ENCODE results near the gene INPP5F. TPM values are rescaled to one million over a fixed set of nuclear protein-coding genes. Genes with fewer than 3 reads are reported as not detected.

INPP5F gene, protein sequence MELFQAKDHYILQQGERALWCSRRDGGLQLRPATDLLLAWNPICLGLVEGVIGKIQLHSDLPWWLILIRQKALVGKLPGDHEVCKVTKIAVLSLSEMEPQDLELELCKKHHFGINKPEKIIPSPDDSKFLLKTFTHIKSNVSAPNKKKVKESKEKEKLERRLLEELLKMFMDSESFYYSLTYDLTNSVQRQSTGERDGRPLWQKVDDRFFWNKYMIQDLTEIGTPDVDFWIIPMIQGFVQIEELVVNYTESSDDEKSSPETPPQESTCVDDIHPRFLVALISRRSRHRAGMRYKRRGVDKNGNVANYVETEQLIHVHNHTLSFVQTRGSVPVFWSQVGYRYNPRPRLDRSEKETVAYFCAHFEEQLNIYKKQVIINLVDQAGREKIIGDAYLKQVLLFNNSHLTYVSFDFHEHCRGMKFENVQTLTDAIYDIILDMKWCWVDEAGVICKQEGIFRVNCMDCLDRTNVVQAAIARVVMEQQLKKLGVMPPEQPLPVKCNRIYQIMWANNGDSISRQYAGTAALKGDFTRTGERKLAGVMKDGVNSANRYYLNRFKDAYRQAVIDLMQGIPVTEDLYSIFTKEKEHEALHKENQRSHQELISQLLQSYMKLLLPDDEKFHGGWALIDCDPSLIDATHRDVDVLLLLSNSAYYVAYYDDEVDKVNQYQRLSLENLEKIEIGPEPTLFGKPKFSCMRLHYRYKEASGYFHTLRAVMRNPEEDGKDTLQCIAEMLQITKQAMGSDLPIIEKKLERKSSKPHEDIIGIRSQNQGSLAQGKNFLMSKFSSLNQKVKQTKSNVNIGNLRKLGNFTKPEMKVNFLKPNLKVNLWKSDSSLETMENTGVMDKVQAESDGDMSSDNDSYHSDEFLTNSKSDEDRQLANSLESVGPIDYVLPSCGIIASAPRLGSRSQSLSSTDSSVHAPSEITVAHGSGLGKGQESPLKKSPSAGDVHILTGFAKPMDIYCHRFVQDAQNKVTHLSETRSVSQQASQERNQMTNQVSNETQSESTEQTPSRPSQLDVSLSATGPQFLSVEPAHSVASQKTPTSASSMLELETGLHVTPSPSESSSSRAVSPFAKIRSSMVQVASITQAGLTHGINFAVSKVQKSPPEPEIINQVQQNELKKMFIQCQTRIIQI
- polyA plus RNA-seq (ENCODE audit: insufficient read depth in 1 of 5, insufficient read length in 5 of 5, low replicate concordance in 1 of 5), result 10 to 100 TPM; 31.6 to 50.5 (median 40.6) TPM
- long read RNA-seq, donor 1, partial matches to known transcripts, result 0 of 3 reads
- long read RNA-seq, donor 1, other reads (novel, unspliced or antisense), result 0 of 3 reads
- long read RNA-seq, donor 2, full-length matches to known transcripts, result 6 of 6 reads
- long read RNA-seq, donor 2, partial matches to known transcripts, result 0 of 6 reads
- long read RNA-seq, donor 2, other reads (novel, unspliced or antisense), result 0 of 6 reads
- long read RNA-seq, donor 3, partial matches to known transcripts, result 0 of 3 reads
- long read RNA-seq, donor 3, other reads (novel, unspliced or antisense), result 0 of 3 reads
- long read RNA-seq, donor 4, partial matches to known transcripts, result 0 of 3 reads
- long read RNA-seq, donor 4, other reads (novel, unspliced or antisense), result 0 of 3 reads
- long read RNA-seq, donor 5, transcript INPP5F-202 (6 exons, 3,704 nt), result major isoform, 6 of 7 reads
- long read RNA-seq, donor 5, partial matches to known transcripts, result 0 of 7 reads
- long read RNA-seq, donor 5, other reads (novel, unspliced or antisense), result 0 of 7 reads
- long read RNA-seq, donor 6, full-length matches to known transcripts, result 2 of 2 reads
- long read RNA-seq, donor 6, partial matches to known transcripts, result 0 of 2 reads
- long read RNA-seq, donor 6, other reads (novel, unspliced or antisense), result 0 of 2 reads
- long read RNA-seq, donor 7, transcript INPP5F-202 (6 exons, 3,704 nt), result major isoform, 5 of 51 reads
- long read RNA-seq, donor 7, partial matches to known transcripts, result 21 of 51 reads
- long read RNA-seq, donor 7, other reads (novel, unspliced or antisense), result 25 of 51 reads
- long read RNA-seq, donor 8, partial matches to known transcripts, result 0 of 4 reads
- long read RNA-seq, donor 8, other reads (novel, unspliced or antisense), result 0 of 4 reads

DNA sequence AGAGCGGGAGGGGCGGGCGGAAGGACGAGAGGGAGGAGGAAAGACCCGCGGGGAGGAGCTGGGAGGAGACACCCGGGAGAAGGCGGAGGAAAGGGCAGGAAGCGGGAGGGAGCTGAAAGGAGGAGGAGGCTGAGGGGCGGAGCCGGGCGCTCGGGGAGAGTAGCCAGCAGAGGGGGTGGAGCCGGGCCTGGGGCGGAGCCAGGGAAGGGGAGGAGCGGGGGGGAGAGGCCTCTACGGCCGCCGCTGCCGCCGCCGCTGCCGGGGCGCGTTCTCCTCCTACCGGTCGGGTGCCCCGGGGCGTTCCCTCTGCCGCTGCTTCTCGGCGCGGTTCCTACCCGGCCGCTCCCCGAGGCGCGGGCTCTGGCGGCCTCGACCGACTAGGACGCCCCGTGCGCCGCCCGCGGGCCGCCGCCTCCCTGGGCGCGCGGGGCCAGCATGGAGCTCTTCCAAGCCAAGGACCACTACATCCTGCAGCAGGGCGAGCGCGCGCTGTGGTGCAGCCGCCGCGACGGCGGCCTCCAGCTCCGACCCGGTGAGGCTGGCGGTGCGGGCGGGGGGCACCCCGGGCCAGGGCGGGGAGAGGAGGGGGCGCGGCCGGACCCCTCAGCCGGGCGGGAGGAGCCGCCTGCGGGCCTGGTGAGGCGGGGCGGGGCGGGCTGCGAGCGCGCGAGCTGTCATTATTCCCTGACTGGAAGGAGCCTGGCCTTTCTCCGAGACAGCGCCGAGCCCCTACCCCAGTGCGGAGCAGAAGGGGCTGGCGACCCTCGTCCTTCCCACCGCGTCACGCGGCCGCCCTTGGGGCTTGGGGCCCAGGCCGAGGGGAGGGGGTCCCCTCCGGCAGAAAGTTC, at the start of gene INPP5F:
Gene INPP5F, plus strand, starts transcription at position 223 of the 848 bp plus-strand sequence. Its CDS starts 213 bp downstream, at position 436.
- DNase-seq, result peak; percentile 98 to 99

- no peak for DNase-seq
These were observed 48.7 kb upstream of the INPP5F start for GRCh38 chr10:119677126-119677525.

- DNase-seq, result no peak
These were observed 47.7 kb upstream of the INPP5F start for GRCh38 chr10:119677904-119678755.

DNA sequence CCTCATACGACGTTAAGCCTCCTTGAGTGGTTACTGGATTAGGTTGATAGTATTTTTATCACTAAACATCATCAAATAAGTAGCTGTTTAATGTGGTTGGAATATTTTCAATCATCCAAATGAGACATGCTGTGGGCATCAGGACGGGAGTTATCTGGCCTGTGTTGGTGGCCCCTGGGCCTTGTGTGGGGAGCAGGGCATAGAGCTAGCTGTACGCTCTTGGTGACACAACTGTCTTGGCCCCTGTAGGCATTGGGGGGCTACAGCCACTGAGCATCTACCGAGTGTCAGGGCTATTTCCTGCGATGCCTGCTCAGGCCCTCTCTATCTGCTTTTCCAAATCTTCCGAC, 46.4 kb upstream of the INPP5F start:
- DNase-seq, result no peak

DNA sequence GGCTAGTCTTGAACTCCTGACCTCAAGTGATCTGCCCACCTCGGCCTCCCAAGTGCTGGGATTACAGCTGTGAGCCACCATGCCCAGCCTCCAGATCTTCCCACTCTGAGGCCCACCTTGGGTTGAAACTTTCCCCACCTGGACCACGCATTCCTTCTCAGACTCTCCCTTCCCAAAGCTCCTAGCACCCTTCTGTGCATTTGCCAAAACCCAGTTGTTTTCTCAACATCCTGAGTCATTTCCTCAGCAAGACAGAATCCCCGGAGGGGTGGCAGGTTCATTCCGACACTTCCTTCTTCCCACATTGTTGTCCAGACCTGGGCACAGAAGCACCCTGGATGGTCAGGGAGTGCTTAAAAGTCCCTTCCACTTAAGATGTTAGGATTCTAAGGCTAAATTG, 45.8 kb upstream of the INPP5F start:
- no peak for DNase-seq

GRCh38 chr10:119680650-119681081, 45.2 kb upstream of the INPP5F start:
- no peak for DNase-seq

DNA sequence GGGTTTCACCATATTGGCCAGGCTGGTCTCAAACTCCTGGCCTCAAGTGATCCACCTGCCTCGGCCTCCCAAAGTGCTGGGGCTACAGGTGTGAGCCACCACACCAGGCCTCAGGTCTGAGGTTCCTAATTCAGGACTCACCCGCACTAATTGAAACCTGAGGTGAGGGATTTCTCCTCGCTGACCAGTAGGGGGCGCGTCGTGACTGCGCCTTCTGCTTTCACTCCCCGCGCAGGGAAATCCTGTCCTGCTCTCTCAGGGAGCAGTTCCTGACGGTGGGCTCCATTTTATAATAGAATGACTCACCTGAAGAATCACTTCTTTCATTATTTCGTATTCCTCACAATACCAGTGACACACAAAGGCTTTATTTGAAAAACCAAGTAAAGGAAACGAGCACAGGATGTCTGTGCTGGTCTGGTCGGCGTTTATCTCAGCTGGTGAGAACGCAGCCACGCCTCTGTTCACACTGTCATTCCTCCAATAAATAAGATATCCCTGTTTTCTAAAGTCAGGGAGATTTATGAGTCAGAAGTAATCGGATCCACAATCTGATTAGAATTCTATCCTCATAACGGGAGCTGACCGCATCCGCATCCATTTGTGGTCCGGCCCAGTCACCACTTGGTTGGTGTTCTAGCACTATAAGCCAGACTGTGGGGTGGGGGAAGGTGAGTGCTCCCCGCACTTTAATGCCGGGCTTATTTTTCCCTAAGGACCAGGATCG, 39.2 kb upstream of the INPP5F start:
- peak; percentile 71 to 72 for DNase-seq

GRCh38 chr10:119687192-119688032, 38.4 kb upstream of the INPP5F start:
- DNase-seq, result no peak

- no peak for DNase-seq
These were observed 37.8 kb upstream of the INPP5F start for GRCh38 chr10:119688033-119688508.

GRCh38 chr10:119689016-119689580, 36.8 kb upstream of the INPP5F start:
- no peak for DNase-seq

GRCh38 chr10:119691726-119692125, 34.1 kb upstream of the INPP5F start:
- no peak for DNase-seq

- DNase-seq, result no peak
These were observed 32.4 kb upstream of the INPP5F start for GRCh38 chr10:119693262-119693957.

DNA sequence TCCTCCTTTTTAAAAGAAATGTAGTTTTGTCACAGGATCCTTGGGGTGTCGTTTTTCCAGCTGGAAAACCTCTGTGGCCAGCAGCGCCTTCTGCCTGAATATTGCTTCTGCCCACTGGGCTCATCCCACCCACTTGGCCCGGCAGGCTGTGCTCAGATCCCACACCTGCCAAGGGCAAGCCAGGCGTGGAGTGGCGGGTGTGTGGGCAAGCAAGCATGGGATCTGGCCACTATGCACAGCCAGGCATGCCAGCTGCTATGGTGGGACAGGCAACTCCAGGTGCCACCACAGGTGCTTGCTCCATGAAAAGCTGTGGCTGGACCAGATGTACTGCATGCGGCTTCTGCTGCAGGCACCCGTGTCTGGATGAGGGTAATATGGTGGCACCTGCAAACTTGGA, 31.2 kb upstream of the INPP5F start:
- DNase-seq, result no peak

DNA sequence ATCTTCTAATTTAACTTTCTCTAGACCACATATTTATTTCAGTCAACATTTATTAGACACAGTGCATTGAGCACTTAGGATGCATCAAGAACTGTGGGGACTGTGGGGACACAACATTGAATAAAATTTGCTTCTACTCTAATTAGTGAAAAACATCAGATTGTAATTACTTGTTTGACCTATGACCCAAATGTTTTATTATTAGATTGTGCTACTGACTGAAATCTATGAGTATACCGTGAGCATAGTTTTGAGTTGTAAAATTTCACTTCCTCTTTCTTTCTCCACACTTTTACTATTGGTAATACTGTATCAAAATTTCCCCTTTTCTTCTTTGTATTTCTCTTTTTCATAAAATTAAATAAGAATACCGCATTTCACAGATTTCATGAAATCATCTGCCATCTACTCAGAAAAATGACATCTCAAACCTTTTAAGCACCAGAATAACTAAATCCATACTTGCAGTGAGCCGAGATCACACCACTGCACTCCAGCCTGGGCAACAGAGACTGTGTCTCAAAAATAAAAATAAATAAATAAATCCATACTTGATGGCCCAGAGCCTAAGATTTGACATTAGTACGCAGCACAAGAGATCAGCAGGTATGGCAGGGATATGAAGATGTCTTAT, 25.4 kb upstream of the INPP5F start:
- no peak for DNase-seq

DNA sequence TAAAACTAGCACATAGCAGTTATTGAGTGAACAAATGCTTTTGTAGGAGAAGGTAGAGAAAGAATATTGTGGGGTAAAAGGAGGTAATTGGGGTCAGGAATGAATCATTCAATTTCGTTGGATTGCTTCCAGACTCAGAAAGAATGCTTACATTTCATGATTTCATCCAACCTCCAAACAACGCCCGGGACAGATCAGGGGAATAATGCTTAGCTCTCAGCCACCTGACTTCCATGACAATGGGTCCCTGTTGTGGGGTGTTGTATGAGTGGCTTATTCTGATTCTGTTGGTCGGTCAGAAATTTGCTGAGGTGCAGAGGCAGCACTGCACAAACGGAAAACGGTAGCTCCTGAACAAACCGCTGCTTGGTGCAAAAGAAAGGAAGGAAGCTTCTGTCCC, 24.0 kb upstream of the INPP5F start:
- no peak for DNase-seq

All from right lung (tissue), 10 donors.